Heart left ventricle (tissue), 16 donors: ENCODE measurements around the gene GPR68. TPM values are rescaled to one million over a fixed set of nuclear protein-coding genes. Genes with fewer than 3 reads are reported as not detected.
A peak's percentile ranks its signal among the peaks of the same experiment; 100 is the strongest.

Source experiments
- ATAC-seq, 4 donors: fragments of 200-7000 bp; cut with Tn5 transposase; one replicate each; pipeline ENCODE4 v1.9.1; 2020 to 2022; ENCODE audit warnings: moderate library complexity in 4 of 4, mild to moderate bottlenecking in 3 of 4, moderate number of reproducible peaks in 1 of 4
- DNase-seq, 5 donors: peaks; one replicate each; pipeline ENCODE4 v3.0.0-alpha.2; 2020
- H3K27ac ChIP-seq, 12 donors: fragments of 200-600 bp; sonication (generic) in 4 of 12; one replicate each; pipeline versions ENCODE4 v1.5.0 to v1.8.0; 2016 to 2022; ENCODE audit warnings: mild to moderate bottlenecking in 2 of 12
- H3K27me3 ChIP-seq, 9 donors: fragments of 200-600 bp; sonication (generic) in 2 of 9; one replicate each; pipeline versions ENCODE4 v1.5.1 to v1.8.0; 2016 to 2022; ENCODE audit warnings: mild to moderate bottlenecking in 3 of 9
- H3K36me3 ChIP-seq, 9 donors: fragments of 200-600 bp; sonication (generic) in 2 of 9; one replicate each; pipeline versions ENCODE4 v1.5.0 to v1.8.0; 2018 to 2022; ENCODE audit warnings: mild to moderate bottlenecking in 2 of 9
- H3K4me1 ChIP-seq, 12 donors: fragments of 200-600 bp; sonication (generic) in 4 of 12; one replicate each; pipeline versions ENCODE4 v1.5.0 to v1.8.0; 2016 to 2022; ENCODE audit warnings: mild to moderate bottlenecking in 3 of 12
- H3K4me3 ChIP-seq, 12 donors: fragments of 200-600 bp; sonication (generic) in 4 of 12; one replicate each; pipeline versions ENCODE4 v1.5.0 to v1.8.0; 2017 to 2022; ENCODE audit warnings: mild to moderate bottlenecking in 9 of 12, moderate library complexity in 4 of 12
- H3K9me3 ChIP-seq, 12 donors: fragments of 200-600 bp; sonication (generic) in 4 of 12; one replicate each; pipeline versions ENCODE4 v1.5.0 to v1.8.0; 2016 to 2022; ENCODE audit warnings: mild to moderate bottlenecking in 1 of 12
- CTCF ChIP-seq, 12 donors: fragments of 200-600 bp; sonication (generic) in 4 of 12; IDR thresholded peaks; one replicate each; pipeline versions ENCODE4 v1.5.0 to v1.8.0; 2018 to 2022; ENCODE audit warnings: antibody characterized with exemption in 12 of 12, mild to moderate bottlenecking in 5 of 12
- POLR2A ChIP-seq, 2 donors: fragments of 450-650 bp; IDR thresholded peaks; one replicate each; pipeline ENCODE4 v1.6.1; 2017; ENCODE audit warnings: antibody characterized with exemption in 2 of 2, mild to moderate bottlenecking in 2 of 2, moderate library complexity in 2 of 2
- WGBS, 4 donors: extraction: QIAGEN DNeasy Blood & Tissue Kit in 2 of 4; methylation state at CpG; one replicate each; pipeline versions ENCODE4 v1.1.5 to v1.1.7; 2013 to 2018; 5-methylcytosine and 5-hydroxymethylcytosine counted together
- intact Hi-C, 10 donors: fragments of 100-400 bp; cut with DNase I; formaldehyde crosslinking; loops; one replicate each; pipeline versions ENCODE4 v1.11.1 to v1.14.2; 2022
- polyA plus RNA-seq, 2 donors: library from polyadenylated mRNA; stranded (reverse); fragments of 200-250 nt; gene quantifications; one replicate each; pipeline ENCODE4 v1.2.3, GENCODE V29; 2013
- total RNA-seq, 9 donors: library from RNA; depleted of rRNA in 2 of 9; stranded (reverse); fragments of >200 nt in 2 of 9; fragmentation: NEBNext Ultra II Directional in 3 of 9; extraction: Animal tissue kit (Norgen Biotek cat#: 25700) in 3 of 9; gene quantifications; one replicate each; pipeline versions ENCODE4 v1.1.0 to v1.2.4, GENCODE V29; 2016 to 2023
- donor health status: ischemic (EF 13 %, LVEDD 7.1; RV severe dilation, severe dysfunction).
- donor health status: healthy with polysubstance abuse.
- donor health status: DM: no; HTN: yes; CAD: no.
- donor health status: DM: no; HTN: no; CAD: no.
- donor health status: ischemic (EF 25% LVEDD 6.9; RV normal size, moderate dysfunction).
- donor health status: ischemic (EF 25% LVEDD 5.7; RV mildly dilated, moderate dysfunction).
- donor health status: healthy.
- donor health status: DM: yes; HTN: yes; CAD: no.
- donor health status: ischemic (EF 35%, LVEDD 5.7; RV mildly dilated, moderate dysfunction).
- donor health status: nonischemic (EF 11% LVEDD 7.7; RV severe dilation, severe dysfunction).
- donor health status: DM: yes; HTN: yes; CAD: no.
- donor health status: PGD.
- donor health status: ischemic (EF 29% LVEDD 5.4; RV normal size, mild dysfunction).
- donor health status: nonischemic (EF 23%, LVEDD 6.1; RV moderate dilation, normal function).

GPR68 gene
- total and polyA plus RNA-seq, 11 donors = 0.08 to 2.6 (median 0.59) TPM; not detected in 1

GRCh38 chr14:91195881-91196280, 48.6 kb downstream of the GPR68 start:
- intact Hi-C loops = no loop called here
- DNase-seq (no peak), ATAC-seq (no peak)
- 93 to 95% (median 94%) methylated on average over 10 of the region's 10 CpGs for WGBS, 4 donors
- no peak for TF ChIP-seq CTCF (IDR thresholded peaks at IDR 0.05)
- TF ChIP-seq POLR2A (IDR thresholded peaks at IDR 0.05) = no peak
- peaks cover 0 to 4% (median 0%) of the 10 kb centered on the region in 12 donors for H3K4me1 ChIP-seq
- no peak overlapping the region for H3K27ac ChIP-seq
- H3K27me3 ChIP-seq = no peaks in the 10 kb centered on the region
- H3K36me3 ChIP-seq = peaks cover 0 to 99% (median 85%) of the 10 kb centered on the region in 9 donors
- no peaks in the 10 kb centered on the region for H3K9me3 ChIP-seq
- no peak overlapping the region for H3K4me3 ChIP-seq

- ATAC-seq = peak in 3 of 4 donors; percentile 58 to 68 (median 61)
- H3K9me3 ChIP-seq = no peaks in the 10 kb centered on the region
- no peaks in the 10 kb centered on the region for H3K27me3 ChIP-seq
- H3K4me3 ChIP-seq = no peak overlapping the region
- intact Hi-C loops = no loop called here
- TF ChIP-seq POLR2A (IDR thresholded peaks at IDR 0.05) (no peak), CTCF (IDR thresholded peaks at IDR 0.05) (no peak)
- peaks cover 8 to 96% (median 83%) of the 10 kb centered on the region in 9 donors for H3K36me3 ChIP-seq
- no peak overlapping the region for H3K27ac ChIP-seq
- peaks cover 0 to 4% (median 0%) of the 10 kb centered on the region in 12 donors for H3K4me1 ChIP-seq
- no peak for DNase-seq
- 68 to 75% (median 72%) methylated on average over 12 of the region's 12 CpGs for WGBS, 4 donors
These were observed 51.4 kb downstream of the GPR68 start for GRCh38 chr14:91193069-91193468.

GRCh38 chr14:91190853-91191252, 53.7 kb downstream of the GPR68 start:
- Histone ChIP-seq H3K9me3 (no peaks in the 10 kb centered on the region), H3K36me3 (peaks cover 12 to 96% (median 83%) of the 10 kb centered on the region in 9 donors), H3K4me1 (peaks cover 0 to 4% (median 0%) of the 10 kb centered on the region in 12 donors), H3K4me3 (no peak overlapping the region), H3K27me3 (no peaks in the 10 kb centered on the region), H3K27ac (no peak overlapping the region)
- no peak for TF ChIP-seq CTCF (IDR thresholded peaks at IDR 0.05)
- intact Hi-C loops = no loop called here
- DNase-seq = no peak
- WGBS, 4 donors = 89 to 98% (median 93%) methylated on average over 9 of the region's 9 CpGs
- ATAC-seq = no peak

- H3K27me3 ChIP-seq = no peaks in the 10 kb centered on the region
- no peaks in the 10 kb centered on the region for H3K9me3 ChIP-seq
- TF ChIP-seq CTCF (IDR thresholded peaks at IDR 0.05) (no peak), POLR2A (IDR thresholded peaks at IDR 0.05) (no peak)
- intact Hi-C loops = no loop called here
- WGBS, 4 donors = 91 to 98% (median 96%) methylated on average over 13 of the region's 13 CpGs
- ATAC-seq = no peak
- H3K4me3 ChIP-seq = no peak overlapping the region
- H3K36me3 ChIP-seq = peaks cover 18 to 96% (median 92%) of the 10 kb centered on the region in 9 donors
- H3K27ac ChIP-seq = no peak overlapping the region
- DNase-seq = no peak
- no peaks in the 10 kb centered on the region for H3K4me1 ChIP-seq
These were observed 57.2 kb downstream of the GPR68 start for GRCh38 chr14:91187271-91187670.
